ENCODE results near the gene LCE3E.

DNA sequence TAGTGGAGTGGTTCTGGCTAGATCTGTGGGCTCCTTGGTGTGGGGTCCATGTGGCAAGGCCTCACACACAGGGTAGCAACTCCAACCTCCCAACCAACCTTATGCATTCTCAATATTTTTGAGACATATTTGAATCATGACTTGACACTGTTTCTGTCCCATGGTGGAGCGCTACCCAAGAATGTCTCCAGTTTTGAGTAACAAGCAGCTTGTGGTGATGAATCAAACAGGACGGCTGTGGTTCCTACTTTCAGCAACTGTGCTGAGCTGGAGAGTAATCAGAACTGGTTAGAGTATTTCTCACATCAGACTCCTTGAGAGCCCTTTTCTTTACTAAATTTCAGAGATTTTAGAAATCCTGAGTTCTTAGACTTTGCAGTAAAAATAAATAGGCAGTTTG, 10.6 kb upstream of the LCE3E start:
- TF ChIP-seq, protein P1, sequence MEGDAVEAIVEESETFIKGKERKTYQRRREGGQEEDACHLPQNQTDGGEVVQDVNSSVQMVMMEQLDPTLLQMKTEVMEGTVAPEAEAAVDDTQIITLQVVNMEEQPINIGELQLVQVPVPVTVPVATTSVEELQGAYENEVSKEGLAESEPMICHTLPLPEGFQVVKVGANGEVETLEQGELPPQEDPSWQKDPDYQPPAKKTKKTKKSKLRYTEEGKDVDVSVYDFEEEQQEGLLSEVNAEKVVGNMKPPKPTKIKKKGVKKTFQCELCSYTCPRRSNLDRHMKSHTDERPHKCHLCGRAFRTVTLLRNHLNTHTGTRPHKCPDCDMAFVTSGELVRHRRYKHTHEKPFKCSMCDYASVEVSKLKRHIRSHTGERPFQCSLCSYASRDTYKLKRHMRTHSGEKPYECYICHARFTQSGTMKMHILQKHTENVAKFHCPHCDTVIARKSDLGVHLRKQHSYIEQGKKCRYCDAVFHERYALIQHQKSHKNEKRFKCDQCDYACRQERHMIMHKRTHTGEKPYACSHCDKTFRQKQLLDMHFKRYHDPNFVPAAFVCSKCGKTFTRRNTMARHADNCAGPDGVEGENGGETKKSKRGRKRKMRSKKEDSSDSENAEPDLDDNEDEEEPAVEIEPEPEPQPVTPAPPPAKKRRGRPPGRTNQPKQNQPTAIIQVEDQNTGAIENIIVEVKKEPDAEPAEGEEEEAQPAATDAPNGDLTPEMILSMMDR (IDR thresholded peaks at IDR 0.05; ENCODE audit: insufficient read depth, low read length): no peak
- TF ChIP-seq POLR2AphosphoS5 (IDR thresholded peaks at IDR 0.05; ENCODE audit: low read depth): no peak
- TF ChIP-seq, protein P2, sequence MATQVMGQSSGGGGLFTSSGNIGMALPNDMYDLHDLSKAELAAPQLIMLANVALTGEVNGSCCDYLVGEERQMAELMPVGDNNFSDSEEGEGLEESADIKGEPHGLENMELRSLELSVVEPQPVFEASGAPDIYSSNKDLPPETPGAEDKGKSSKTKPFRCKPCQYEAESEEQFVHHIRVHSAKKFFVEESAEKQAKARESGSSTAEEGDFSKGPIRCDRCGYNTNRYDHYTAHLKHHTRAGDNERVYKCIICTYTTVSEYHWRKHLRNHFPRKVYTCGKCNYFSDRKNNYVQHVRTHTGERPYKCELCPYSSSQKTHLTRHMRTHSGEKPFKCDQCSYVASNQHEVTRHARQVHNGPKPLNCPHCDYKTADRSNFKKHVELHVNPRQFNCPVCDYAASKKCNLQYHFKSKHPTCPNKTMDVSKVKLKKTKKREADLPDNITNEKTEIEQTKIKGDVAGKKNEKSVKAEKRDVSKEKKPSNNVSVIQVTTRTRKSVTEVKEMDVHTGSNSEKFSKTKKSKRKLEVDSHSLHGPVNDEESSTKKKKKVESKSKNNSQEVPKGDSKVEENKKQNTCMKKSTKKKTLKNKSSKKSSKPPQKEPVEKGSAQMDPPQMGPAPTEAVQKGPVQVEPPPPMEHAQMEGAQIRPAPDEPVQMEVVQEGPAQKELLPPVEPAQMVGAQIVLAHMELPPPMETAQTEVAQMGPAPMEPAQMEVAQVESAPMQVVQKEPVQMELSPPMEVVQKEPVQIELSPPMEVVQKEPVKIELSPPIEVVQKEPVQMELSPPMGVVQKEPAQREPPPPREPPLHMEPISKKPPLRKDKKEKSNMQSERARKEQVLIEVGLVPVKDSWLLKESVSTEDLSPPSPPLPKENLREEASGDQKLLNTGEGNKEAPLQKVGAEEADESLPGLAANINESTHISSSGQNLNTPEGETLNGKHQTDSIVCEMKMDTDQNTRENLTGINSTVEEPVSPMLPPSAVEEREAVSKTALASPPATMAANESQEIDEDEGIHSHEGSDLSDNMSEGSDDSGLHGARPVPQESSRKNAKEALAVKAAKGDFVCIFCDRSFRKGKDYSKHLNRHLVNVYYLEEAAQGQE (IDR thresholded peaks at IDR 0.05; ENCODE audit: insufficient replicate concordance, low read depth): no peak
- no peak for TF ChIP-seq GABPA (IDR thresholded peaks at IDR 0.05; ENCODE audit: low read depth)

All from HL-60 (cell line).